GM12878 (cell line): ENCODE data around the gene OXCT1. TPM values are rescaled to one million over a fixed set of nuclear protein-coding genes. Genes with fewer than 3 reads are reported as not detected.

Source experiments
- ATAC-seq: fragments of 200-7000 bp; cut with Tn5 transposase; 3 replicates; pipeline ENCODE4 v1.9.1; 2020; ENCODE audit warnings: mild to moderate bottlenecking, moderate library complexity
- BruUV-seq: library from RNA; stranded (reverse); fragments of 400-500 nt; replicated peaks from 2 replicates; lab custom pipeline; 2021; lab: Mats Ljungman, UMichigan
- CTCF ChIA-PET: fragments of 300-600 bp; sonication (Branson Sonifier 250); formaldehyde crosslinking; extraction: SDS; loops from one replicate; lab custom pipeline; 2021; ENCODE audit warnings: inconsistent platforms; lab: Yijun Ruan, JAX
- POLR2A ChIA-PET: fragments of 350-600 bp; formaldehyde crosslinking; extraction: SDS; loops from one replicate; lab custom pipeline; 2021; ENCODE audit warnings: inconsistent platforms; lab: Charles Lee
- RAD21 ChIA-PET: fragments of 300-600 bp; sonication (Branson Sonifier 250); formaldehyde crosslinking; loops from one replicate; lab custom pipeline; 2023; ENCODE audit warnings: antibody characterized with exemption; ENCODE audit not compliant: unreplicated experiment; lab: Charles Lee
- SMC1A ChIA-PET: fragments of 300-600 bp; sonication (Branson Sonifier 250); formaldehyde crosslinking; loops from one replicate; lab custom pipeline; 2023; ENCODE audit not compliant: unreplicated experiment, uncharacterized antibody; lab: Charles Lee
- DNase-seq: peaks from one replicate; pipeline ENCODE4 v3.0.0-alpha.2; 2011; ENCODE audit warnings: low read depth, low spot score
- FAIRE-seq: peaks from 3 replicates; lab custom pipeline; 2011; peaks lifted over from hg19 to GRCh38; lab: Jason Lieb, UNC
- H2AFZ ChIP-seq: 2 replicates; pipeline ENCODE4 v1.6.0; 2011; ENCODE audit warnings: low read depth, low read length, control low read depth; ENCODE audit not compliant: control insufficient read depth
- H3K27ac ChIP-seq: 2 replicates; pipeline ENCODE4 v1.5.1; 2011; ENCODE audit warnings: control low read depth; ENCODE audit not compliant: control insufficient read depth, insufficient read depth
- H3K27me3 ChIP-seq, 2 experiments: replicated peaks in 1 of 2; 2 replicates each; pipeline versions ENCODE4 v1.6.0 to v1.6.1; 2011; ENCODE audit warnings: low read length in 1 of 2; ENCODE audit not compliant: control insufficient read depth in 2 of 2, insufficient read depth in 2 of 2
- H3K36me3 ChIP-seq, 2 experiments: 2 replicates each; pipeline ENCODE4 v1.5.1; 2011; ENCODE audit warnings: low read length in 1 of 2; ENCODE audit not compliant: control insufficient read depth in 2 of 2, insufficient read depth in 2 of 2
- H3K4me1 ChIP-seq: 2 replicates; pipeline ENCODE4 v1.6.1; 2011; ENCODE audit warnings: mild to moderate bottlenecking, low read length, moderate library complexity, mixed read lengths; ENCODE audit not compliant: control insufficient read depth, insufficient read depth
- H3K4me2 ChIP-seq: 2 replicates; pipeline ENCODE4 v1.6.0; 2011; ENCODE audit warnings: control low read depth; ENCODE audit not compliant: control insufficient read depth, insufficient read depth
- H3K4me3 ChIP-seq: fragments of 200-600 bp; sonication (generic); 2 replicates; pipeline ENCODE4 v1.5.1; 2016
- H3K79me2 ChIP-seq: 2 replicates; pipeline ENCODE4 v1.6.0; 2011; ENCODE audit warnings: low read length; ENCODE audit not compliant: control insufficient read depth, insufficient read depth
- H3K9ac ChIP-seq: 2 replicates; pipeline ENCODE4 v1.8.0; 2011; ENCODE audit warnings: low read length, control low read depth, mixed read lengths; ENCODE audit not compliant: control insufficient read depth, insufficient read depth
- H3K9me3 ChIP-seq: replicated peaks from 3 replicates; pipeline ENCODE4 v1.5.1; 2011; ENCODE audit warnings: mild to moderate bottlenecking, low read length; ENCODE audit not compliant: control insufficient read depth, insufficient read depth
- H4K20me1 ChIP-seq: 2 replicates; pipeline ENCODE4 v1.6.0; 2011; ENCODE audit not compliant: control insufficient read depth, insufficient read depth
- BRCA1 ChIP-seq: IDR thresholded peaks from 2 replicates; pipeline ENCODE4 v1.6.1; 2011; ENCODE audit warnings: low read depth, low read length, improper control_type of control experiment
- SREBF1 ChIP-seq: IDR thresholded peaks from 2 replicates; pipeline ENCODE4 v1.6.1; 2012; ENCODE audit warnings: mild to moderate bottlenecking, low read length
- ZNF687 ChIP-seq: fragments of 450-650 bp; IDR thresholded peaks from 2 replicates; pipeline ENCODE4 v1.6.1; 2017; ENCODE audit warnings: mild to moderate bottlenecking, moderate library complexity
- WGBS: methylation state at CpG from one replicate; pipeline ENCODE4 v1.1.6; 2016; ENCODE audit warnings: low lambda C conversion rate; ENCODE audit not compliant: insufficient replicate concordance, insufficient coverage; ENCODE audit errors: missing lambda C conversion rate; 5-methylcytosine and 5-hydroxymethylcytosine counted together
- in situ Hi-C: fragments of 300-500 bp; cut with MboI; formaldehyde crosslinking; loops from 9 replicates; pipeline ENCODE4 v1.14.3; 2018; ENCODE audit warnings: mixed read lengths
- intact Hi-C: fragments of 100-400 bp; cut with micrococcal nuclease; formaldehyde crosslinking; loops from one replicate; pipeline ENCODE4 v1.14.2; 2022; ENCODE audit not compliant: unreplicated experiment
- polyA plus RNA-seq, 11 experiments: library from polyadenylated mRNA; depleted of rRNA in 4 of 11; unstranded in 6 of 11; stranded (reverse) in 5 of 11; fragments of >200 nt; fragmentation: Nextera tagmentation in 4 of 11; fragmentation: Illumina TruSeq in 1 of 11; extraction: Ambion mirVana in 4 of 11; extraction: Trizol in 1 of 11; gene quantifications; 1 replicate in 1 of 11; 2 replicates in 10 of 11; pipeline versions ENCODE4 v1.2.1 to v1.2.3, GENCODE V29; 2011 to 2016; ENCODE audit warnings: inconsistent platforms in 2 of 11, missing spikeins in 2 of 11, low read depth in 1 of 11
- total RNA-seq, 4 experiments: library from RNA; depleted of rRNA in 3 of 4; stranded (reverse); fragments of >200 nt in 3 of 4; fragmentation: Illumina TruSeq in 1 of 4; extraction: Trizol in 1 of 4; gene quantifications; 2 replicates each; pipeline versions ENCODE4 v1.2.1 to v1.2.3, GENCODE V29; 2013 to 2021

OXCT1 gene
- total and polyA plus RNA-seq, 10 of the 15 experiments (the other 5 are each of a cell fraction or from before 2014, with no cell fraction given): 46.9 to 103 (median 70.5) TPM

GRCh38 chr5:41877408-41877807, 7.2 kb upstream of the OXCT1 start:
- no TSS peak for BruUV-seq
- H4K20me1 ChIP-seq: no peaks in the 10 kb centered on the region
- in situ Hi-C loops: no loop called here
- POLR2A ChIA-PET: interaction anchor here (1.0 to 1.2 kb wide), 2 partner anchors 14 to 44 kb away, joined by 3 to 4 read pairs; no protein-coding TSS in a partner anchor
- 100% methylated on average over 1 of the region's 1 CpG for WGBS
- TF ChIP-seq BRCA1: no peak
- no peak for TF ChIP-seq SREBF1
- TF ChIP-seq ZNF687: no peak
- TF ChIP-seq, all 136 proteins: peak for 0
- H3K79me2 ChIP-seq: no peaks in the 10 kb centered on the region
- FAIRE-seq (no peak), DNase-seq (no peak), ATAC-seq (no peak)
- no peak overlapping the region for H2AFZ ChIP-seq
- ChIA-PET SMC1A (interaction anchor here (1.1 to 2.1 kb wide), 5 partner anchors 12 to 51 kb away, joined by 3 to 12 read pairs (median 4); no protein-coding TSS in a partner anchor), CTCF (interaction anchor here (0.5 to 3.0 kb wide), 6 partner anchors 21 to 182 kb away, joined by 3 to 11 read pairs (median 4); no protein-coding TSS in a partner anchor), RAD21 (interaction anchor here (0.6 to 1.9 kb wide), 2 partner anchors 27 to 973 kb away, joined by 3 to 5 read pairs; partner anchors contain the start of gene RIMOC1)
- no peaks in the 10 kb centered on the region for H3K36me3 ChIP-seq
- H3K4me3 ChIP-seq: no peak overlapping the region
- H3K9me3 ChIP-seq: peaks cover 3% of the 10 kb centered on the region; the same call in 1 of the 3 replicates
- H3K27ac ChIP-seq: no peak overlapping the region
- no peak overlapping the region for H3K4me2 ChIP-seq
- intact Hi-C loops: no loop called here
- no peaks in the 10 kb centered on the region for H3K27me3 ChIP-seq
- no peak overlapping the region for H3K9ac ChIP-seq
- peaks cover 6% of the 10 kb centered on the region; the same call in 1 of the 2 replicates for H3K4me1 ChIP-seq
